Caco-2 (cell line): ENCODE results near the gene TNPO2. TPM values are rescaled to one million over a fixed set of nuclear protein-coding genes. Genes with fewer than 3 reads are reported as not detected.

ENCODE experiments used
- BruUV-seq: library from RNA; stranded (reverse); fragments of 400-500 nt; replicated peaks from 2 replicates; lab custom pipeline; 2021; lab: Mats Ljungman, UMichigan
- CTCF ChIA-PET: fragments of 300-600 bp; sonication (Branson Sonifier 250); formaldehyde crosslinking; loops from one replicate; lab custom pipeline; 2022; ENCODE audit warnings: antibody characterized with exemption; lab: Charles Lee
- POLR2A ChIA-PET: fragments of 300-600 bp; sonication (Branson Sonifier 250); formaldehyde crosslinking; loops from one replicate; lab custom pipeline; 2022; ENCODE audit warnings: antibody characterized with exemption; lab: Charles Lee
- DNase-seq, 2 experiments: peaks; one replicate each; pipeline versions ENCODE4 v3.0.0 to v3.0.0-alpha.2; 2020 to 2022
- H3K27me3 ChIP-seq: replicated peaks from 2 replicates; pipeline ENCODE4 v1.6.0; 2011; ENCODE audit warnings: low read length; ENCODE audit not compliant: control insufficient read depth, insufficient read depth
- H3K36me3 ChIP-seq: 2 replicates; pipeline ENCODE4 v1.5.1; 2011; ENCODE audit warnings: low read length; ENCODE audit not compliant: control insufficient read depth, insufficient read depth
- H3K4me1 ChIP-seq: fragments of 250-450 bp; sonication (Bioruptor Pico); 2 replicates; pipeline ENCODE4 v1.5.1; 2020; ENCODE audit warnings: mild to moderate bottlenecking
- H3K4me3 ChIP-seq: 2 replicates; pipeline ENCODE4 v1.5.1; 2011; ENCODE audit warnings: low read depth, mild to moderate bottlenecking, control low read depth, low read length
- H3K9me3 ChIP-seq: fragments of 250-450 bp; sonication (Bioruptor Pico); 2 replicates; pipeline ENCODE4 v1.5.1; 2020; ENCODE audit warnings: mild to moderate bottlenecking, moderate library complexity
- H3K27ac Mint-ChIP-seq: one replicate; pipeline ENCODE4 v1.8.0; 2022; ENCODE audit warnings: mixed read lengths; ENCODE audit not compliant: unreplicated experiment
- H3K27me3 Mint-ChIP-seq: one replicate; pipeline ENCODE4 v1.8.0; 2022; ENCODE audit warnings: mixed read lengths; ENCODE audit not compliant: insufficient read depth, unreplicated experiment
- H3K36me3 Mint-ChIP-seq: one replicate; pipeline ENCODE4 v1.8.0; 2022; ENCODE audit warnings: mild to moderate bottlenecking, mixed read lengths; ENCODE audit not compliant: insufficient read depth, unreplicated experiment
- H3K4me1 Mint-ChIP-seq: one replicate; pipeline ENCODE4 v1.8.0; 2022; ENCODE audit warnings: low read depth, mixed read lengths; ENCODE audit not compliant: unreplicated experiment
- H3K4me3 Mint-ChIP-seq: one replicate; pipeline ENCODE4 v1.8.0; 2022; ENCODE audit warnings: mild to moderate bottlenecking, moderate library complexity, mixed read lengths; ENCODE audit not compliant: unreplicated experiment
- H3K9me3 Mint-ChIP-seq: one replicate; pipeline ENCODE4 v1.8.0; 2022; ENCODE audit warnings: mixed read lengths; ENCODE audit not compliant: unreplicated experiment
- intact Hi-C: fragments of 100-400 bp; cut with micrococcal nuclease; formaldehyde crosslinking; loops from one replicate; pipeline ENCODE4 v1.10.0; 2022; ENCODE audit not compliant: unreplicated experiment
- total RNA-seq: library from RNA; stranded (reverse); gene quantifications from 2 replicates; pipeline ENCODE4 v1.2.3, GENCODE V29; 2022
- TF ChIP-seq, protein P1 (sequence below), 2 experiments: fragments of 200-600 bp in 1 of 2; IDR thresholded peaks; 1 replicate in 1 of 2; 2 replicates in 1 of 2; pipeline versions ENCODE4 v1.5.1 to v1.8.0; 2011 to 2022; ENCODE audit warnings: antibody characterized with exemption in 1 of 2, control low read depth in 1 of 2, inconsistent platforms in 1 of 2, low read depth in 1 of 2, low read length in 1 of 2, mild to moderate bottlenecking in 1 of 2, moderate library complexity in 1 of 2; ENCODE audit not compliant: insufficient read depth in 1 of 2, severe bottlenecking in 1 of 2, unreplicated experiment in 1 of 2

TNPO2 gene
- total RNA-seq, 1 experiment from 2014 or later, result 87.8 TPM

GRCh38 chr19:12689581-12690216 lies 34.0 kb downstream of the TNPO2 start:
- intact Hi-C loops, result no loop called here
- no peaks in the 10 kb centered on the region for H3K27me3 Mint-ChIP-seq
- no peaks in the 10 kb centered on the region for H3K36me3 Mint-ChIP-seq
- TF ChIP-seq, protein P1, sequence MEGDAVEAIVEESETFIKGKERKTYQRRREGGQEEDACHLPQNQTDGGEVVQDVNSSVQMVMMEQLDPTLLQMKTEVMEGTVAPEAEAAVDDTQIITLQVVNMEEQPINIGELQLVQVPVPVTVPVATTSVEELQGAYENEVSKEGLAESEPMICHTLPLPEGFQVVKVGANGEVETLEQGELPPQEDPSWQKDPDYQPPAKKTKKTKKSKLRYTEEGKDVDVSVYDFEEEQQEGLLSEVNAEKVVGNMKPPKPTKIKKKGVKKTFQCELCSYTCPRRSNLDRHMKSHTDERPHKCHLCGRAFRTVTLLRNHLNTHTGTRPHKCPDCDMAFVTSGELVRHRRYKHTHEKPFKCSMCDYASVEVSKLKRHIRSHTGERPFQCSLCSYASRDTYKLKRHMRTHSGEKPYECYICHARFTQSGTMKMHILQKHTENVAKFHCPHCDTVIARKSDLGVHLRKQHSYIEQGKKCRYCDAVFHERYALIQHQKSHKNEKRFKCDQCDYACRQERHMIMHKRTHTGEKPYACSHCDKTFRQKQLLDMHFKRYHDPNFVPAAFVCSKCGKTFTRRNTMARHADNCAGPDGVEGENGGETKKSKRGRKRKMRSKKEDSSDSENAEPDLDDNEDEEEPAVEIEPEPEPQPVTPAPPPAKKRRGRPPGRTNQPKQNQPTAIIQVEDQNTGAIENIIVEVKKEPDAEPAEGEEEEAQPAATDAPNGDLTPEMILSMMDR (IDR thresholded peaks at IDR 0.05; ENCODE audit: insufficient read depth in 1 of 2, low read depth in 1 of 2, low read length in 1 of 2, severe bottlenecking in 1 of 2, unreplicated experiment in 1 of 2), result no peak
- ChIA-PET POLR2A (no interaction called here), CTCF (no interaction called here)
- DNase-seq, result no peak
- H3K9me3 ChIP-seq, result no peaks in the 10 kb centered on the region
- no peaks in the 10 kb centered on the region for H3K9me3 Mint-ChIP-seq
- H3K4me1 Mint-ChIP-seq, result peaks cover 5% of the 10 kb centered on the region
- no peak overlapping the region for H3K27ac Mint-ChIP-seq
- no TSS peak for BruUV-seq
- H3K36me3 ChIP-seq, result peaks cover 1% of the 10 kb centered on the region; the same call in 1 of the 2 replicates
- no peaks in the 10 kb centered on the region for H3K27me3 ChIP-seq
- no peak overlapping the region for H3K4me3 Mint-ChIP-seq
- H3K4me1 ChIP-seq, result no peaks in the 10 kb centered on the region
- H3K4me3 ChIP-seq, result no peak overlapping the region

DNA sequence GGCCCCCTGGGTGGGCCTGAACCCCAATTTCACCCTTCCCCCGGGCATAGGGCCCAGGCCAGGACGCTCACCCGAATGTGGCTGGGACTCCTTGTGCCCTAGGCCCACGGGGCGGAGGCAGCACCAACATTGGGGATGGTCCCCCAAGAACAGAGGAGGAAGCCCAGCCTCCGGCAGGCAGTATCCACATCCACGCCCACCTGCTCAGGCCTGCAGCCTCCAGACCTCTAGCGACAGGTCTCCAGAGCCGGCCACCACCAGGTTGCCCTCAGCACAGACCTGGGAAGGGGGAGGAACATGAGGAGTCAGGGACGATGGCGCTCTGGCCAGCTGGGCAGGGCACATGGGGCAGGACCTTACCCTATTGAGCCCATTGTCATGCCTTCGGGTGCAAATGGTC lies 34.7 kb downstream of the TNPO2 start:
- Mint-ChIP-seq H3K9me3 (no peaks in the 10 kb centered on the region), H3K27ac (no peak overlapping the region), H3K27me3 (no peaks in the 10 kb centered on the region), H3K36me3 (no peaks in the 10 kb centered on the region), H3K4me3 (no peak overlapping the region), H3K4me1 (peaks cover 5% of the 10 kb centered on the region)
- Histone ChIP-seq H3K4me1 (no peaks in the 10 kb centered on the region), H3K36me3 (peaks cover 1% of the 10 kb centered on the region; the same call in 1 of the 2 replicates), H3K9me3 (no peaks in the 10 kb centered on the region), H3K4me3 (no peak overlapping the region), H3K27me3 (no peaks in the 10 kb centered on the region)
- DNase-seq, result no peak
- TF ChIP-seq, protein P1 (IDR thresholded peaks at IDR 0.05; ENCODE audit: insufficient read depth in 1 of 2, low read depth in 1 of 2, low read length in 1 of 2, severe bottlenecking in 1 of 2, unreplicated experiment in 1 of 2), result no peak
- intact Hi-C loops, result no loop called here
- BruUV-seq, result no TSS peak
- POLR2A ChIA-PET, result no interaction called here
- CTCF ChIA-PET, result no interaction called here

DNA sequence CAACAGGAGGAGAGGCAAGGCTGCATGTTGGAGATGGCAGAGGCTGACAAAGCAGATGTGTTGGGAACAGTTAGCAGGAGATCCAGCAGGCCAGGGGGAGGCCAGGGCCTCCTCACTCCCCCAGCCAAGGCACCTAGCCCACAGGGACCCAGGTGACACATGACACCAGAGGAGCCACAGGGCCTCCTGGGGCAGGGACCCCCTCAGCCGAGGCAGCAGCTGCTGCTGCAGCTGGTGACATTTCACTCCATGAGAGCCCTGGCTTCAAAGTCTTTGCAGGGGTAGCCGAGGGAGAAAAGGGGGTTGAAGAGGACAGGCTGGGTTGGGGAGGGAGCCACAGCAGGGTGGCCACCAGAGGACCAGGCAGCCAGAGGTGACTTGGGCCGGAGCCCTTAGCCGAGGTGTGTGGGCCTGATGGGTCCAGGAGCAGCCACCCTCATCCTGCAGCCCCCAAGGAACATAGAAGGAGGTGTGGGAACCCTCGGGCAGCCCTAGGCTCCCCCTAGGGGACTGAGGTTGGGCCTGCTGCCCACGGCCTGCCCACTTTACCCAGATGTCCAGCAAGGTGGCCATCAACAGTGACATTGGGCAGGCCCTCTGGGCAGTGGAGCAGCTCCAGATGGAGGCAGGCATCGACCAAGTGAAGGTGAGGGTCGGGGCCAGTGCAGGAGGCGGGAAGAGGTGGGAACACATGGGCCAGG lies 36.1 kb downstream of the TNPO2 start, which contains the start of gene GNG14:
Gene GNG14, plus strand, starts transcription at position 503 of the 701 bp plus-strand sequence. Its CDS starts 51 bp downstream, at position 554.
- Mint-ChIP-seq H3K4me3 (no peak within 1 kb of the TSS), H3K27ac (no peak within 1 kb of the TSS), H3K9me3 (no peaks in the 10 kb centered on the region), H3K4me1 (peaks cover 5% of the 10 kb centered on the region), H3K27me3 (no peaks in the 10 kb centered on the region), H3K36me3 (no peaks in the 10 kb centered on the region)
- no peaks in the 10 kb centered on the region for H3K36me3 ChIP-seq
- POLR2A ChIA-PET, result no interaction called here
- DNase-seq, result no peak
- intact Hi-C loops, result no loop called here
- BruUV-seq, result no TSS peak
- no peaks in the 10 kb centered on the region for H3K27me3 ChIP-seq
- CTCF ChIA-PET, result interaction anchor here (0.7 kb wide), 2 partner anchors 17 to 68 kb away, joined by 3 to 4 read pairs; no protein-coding TSS in a partner anchor
- TF ChIP-seq, protein P1 (IDR thresholded peaks at IDR 0.05; ENCODE audit: insufficient read depth in 1 of 2, low read depth in 1 of 2, low read length in 1 of 2, severe bottlenecking in 1 of 2, unreplicated experiment in 1 of 2), result no peak
- no peak within 1 kb of the TSS for H3K4me3 ChIP-seq
- H3K4me1 ChIP-seq, result no peaks in the 10 kb centered on the region
- H3K9me3 ChIP-seq, result no peaks in the 10 kb centered on the region
